Measurements from ENCODE around the gene LRRC8B.

DNA sequence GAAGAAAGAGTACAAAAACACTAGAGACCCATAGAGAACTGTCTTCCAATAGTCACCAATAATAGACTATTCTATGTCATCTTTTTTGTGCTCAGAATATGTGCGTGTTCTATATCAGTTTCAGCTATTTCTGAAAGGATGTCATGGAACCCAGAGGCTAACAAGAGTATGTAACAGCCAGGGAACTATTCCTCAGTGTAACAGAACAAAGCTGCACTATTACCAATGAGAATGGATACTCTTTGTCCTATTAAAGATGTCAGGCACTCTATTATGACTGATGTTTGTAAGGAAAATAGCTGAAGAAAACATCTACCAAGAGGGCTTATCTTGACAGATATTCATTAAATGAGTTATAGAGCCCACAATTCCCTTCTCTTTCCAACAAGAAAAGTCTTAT lies 99.7 kb downstream of the LRRC8B start:
- TF ChIP-seq CTCF (IDR thresholded peaks at IDR 0.05) (no peak), POLR2A (IDR thresholded peaks at IDR 0.05) (no peak)
